Vagina (tissue), 2 donors: Measurements from ENCODE around the gene SUN5.

Source experiments
- CTCF ChIP-seq, 3 experiments: fragments of 450-650 bp in 2 of 3; fragments of 200-600 bp in 1 of 3; sonication (generic) in 1 of 3; IDR thresholded peaks; one replicate each; pipeline ENCODE4 v1.5.1; 2017 to 2019; ENCODE audit warnings: antibody characterized with exemption in 3 of 3, mild to moderate bottlenecking in 2 of 3, moderate library complexity in 2 of 3
- POLR2A ChIP-seq, 2 donors: fragments of 450-650 bp; IDR thresholded peaks; one replicate each; pipeline ENCODE4 v1.6.1; 2017; ENCODE audit warnings: antibody characterized with exemption in 2 of 2, mild to moderate bottlenecking in 2 of 2, moderate library complexity in 2 of 2

GRCh38 chr20:33037456-33037855 lies 33.2 kb upstream of the SUN5 start:
- TF ChIP-seq CTCF (IDR thresholded peaks at IDR 0.05) = no peak
- no peak for TF ChIP-seq POLR2A (IDR thresholded peaks at IDR 0.05)
